GM12875 (cell line): ENCODE results near the gene STK24.

Experiments used
- H3K4me3 ChIP-seq: one replicate; pipeline ENCODE4 v1.5.1; 2011; ENCODE audit warnings: low read depth, low read length, control low read depth
- TF ChIP-seq, protein P1 (sequence below): IDR thresholded peaks from 2 replicates; pipeline ENCODE4 v1.5.1; 2011; ENCODE audit warnings: low read depth, mild to moderate bottlenecking, control low read depth, inconsistent platforms, low read length, moderate library complexity, borderline replicate concordance; ENCODE audit not compliant: insufficient read depth

STK24 gene

GRCh38 chr13:98522371-98522770 lies 54.5 kb downstream of the STK24 start:
- TF ChIP-seq, protein P1, sequence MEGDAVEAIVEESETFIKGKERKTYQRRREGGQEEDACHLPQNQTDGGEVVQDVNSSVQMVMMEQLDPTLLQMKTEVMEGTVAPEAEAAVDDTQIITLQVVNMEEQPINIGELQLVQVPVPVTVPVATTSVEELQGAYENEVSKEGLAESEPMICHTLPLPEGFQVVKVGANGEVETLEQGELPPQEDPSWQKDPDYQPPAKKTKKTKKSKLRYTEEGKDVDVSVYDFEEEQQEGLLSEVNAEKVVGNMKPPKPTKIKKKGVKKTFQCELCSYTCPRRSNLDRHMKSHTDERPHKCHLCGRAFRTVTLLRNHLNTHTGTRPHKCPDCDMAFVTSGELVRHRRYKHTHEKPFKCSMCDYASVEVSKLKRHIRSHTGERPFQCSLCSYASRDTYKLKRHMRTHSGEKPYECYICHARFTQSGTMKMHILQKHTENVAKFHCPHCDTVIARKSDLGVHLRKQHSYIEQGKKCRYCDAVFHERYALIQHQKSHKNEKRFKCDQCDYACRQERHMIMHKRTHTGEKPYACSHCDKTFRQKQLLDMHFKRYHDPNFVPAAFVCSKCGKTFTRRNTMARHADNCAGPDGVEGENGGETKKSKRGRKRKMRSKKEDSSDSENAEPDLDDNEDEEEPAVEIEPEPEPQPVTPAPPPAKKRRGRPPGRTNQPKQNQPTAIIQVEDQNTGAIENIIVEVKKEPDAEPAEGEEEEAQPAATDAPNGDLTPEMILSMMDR: no peak
- H3K4me3 ChIP-seq: no peak overlapping the region

DNA sequence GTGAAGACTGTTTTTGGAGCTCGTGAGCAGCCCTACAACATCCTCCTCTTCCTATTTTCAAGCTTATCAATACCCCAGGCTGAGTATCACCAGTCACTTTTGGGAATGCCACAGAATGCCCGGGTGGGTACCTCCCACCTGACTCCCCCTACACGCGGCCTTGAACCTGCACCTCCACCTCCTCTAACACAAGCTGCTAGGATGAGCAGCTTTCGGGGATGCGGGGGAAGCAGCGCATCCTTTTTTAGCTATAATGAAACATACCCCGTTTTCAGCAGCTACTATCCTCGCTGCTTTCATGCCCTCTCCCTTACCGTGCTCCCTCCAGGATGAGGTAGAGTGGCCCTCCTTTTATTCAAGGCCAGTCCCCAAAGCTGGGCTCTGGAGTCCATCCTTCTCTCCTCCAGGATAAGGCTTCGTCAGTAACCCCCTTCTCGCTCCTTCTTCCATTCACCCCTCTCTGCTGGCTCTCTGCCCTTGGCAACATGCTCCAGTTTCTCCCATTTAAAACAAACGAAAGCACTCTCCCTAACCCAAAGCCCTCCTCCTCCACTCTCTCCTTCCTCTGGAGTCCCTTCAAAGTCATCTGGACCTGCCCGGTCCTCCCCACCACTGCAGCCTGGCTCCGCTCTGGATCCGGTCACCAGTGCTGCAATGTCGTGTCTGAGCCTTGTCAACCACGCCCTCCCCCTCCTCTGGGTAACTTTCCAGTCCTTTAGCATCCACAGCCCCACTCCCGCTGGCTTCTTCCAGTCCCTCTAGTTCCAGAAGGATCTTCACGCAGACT lies 55.3 kb downstream of the STK24 start:
- no peak overlapping the region for H3K4me3 ChIP-seq
- TF ChIP-seq, protein P1: no peak

DNA sequence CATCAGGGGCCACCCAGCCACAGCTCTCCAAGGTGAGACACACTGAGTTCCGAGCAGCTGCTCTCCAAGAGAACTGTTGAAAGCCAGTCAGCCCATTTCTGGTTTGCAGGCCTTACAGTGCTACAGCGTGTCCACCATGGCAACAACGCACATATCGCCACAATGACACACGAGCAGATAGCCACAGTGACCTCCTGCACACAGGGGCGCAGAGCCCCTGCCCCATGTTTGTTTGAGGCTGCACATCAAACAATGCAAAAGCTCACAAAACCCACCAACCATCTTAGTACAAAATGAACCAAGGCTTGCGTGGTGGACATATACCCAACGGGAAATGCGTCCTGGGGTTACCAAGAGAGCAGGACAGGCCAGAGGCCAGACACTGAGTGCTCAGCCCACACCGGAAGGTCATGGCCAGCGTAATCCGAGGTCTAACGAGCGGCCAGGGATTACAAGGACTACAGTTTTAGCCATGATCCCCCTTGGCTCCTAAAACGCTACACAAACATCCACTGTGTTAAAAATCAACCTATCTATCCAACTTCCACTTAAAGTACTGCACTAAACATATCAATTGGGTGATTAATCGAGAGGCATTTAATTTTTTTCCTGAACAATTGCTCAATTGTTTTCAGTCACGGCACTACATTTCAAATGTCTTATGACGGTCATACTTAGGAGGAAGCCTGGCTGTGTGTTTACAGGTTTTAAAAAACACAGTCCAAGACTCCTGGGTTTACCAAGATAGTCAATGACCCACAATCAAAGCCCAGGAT lies 56.0 kb downstream of the STK24 start:
- H3K4me3 ChIP-seq: no peak overlapping the region
- TF ChIP-seq, protein P1: no peak

- H3K4me3 ChIP-seq: no peak overlapping the region
Observed at GRCh38 chr13:98519976-98520375, 56.9 kb downstream of the STK24 start.

DNA sequence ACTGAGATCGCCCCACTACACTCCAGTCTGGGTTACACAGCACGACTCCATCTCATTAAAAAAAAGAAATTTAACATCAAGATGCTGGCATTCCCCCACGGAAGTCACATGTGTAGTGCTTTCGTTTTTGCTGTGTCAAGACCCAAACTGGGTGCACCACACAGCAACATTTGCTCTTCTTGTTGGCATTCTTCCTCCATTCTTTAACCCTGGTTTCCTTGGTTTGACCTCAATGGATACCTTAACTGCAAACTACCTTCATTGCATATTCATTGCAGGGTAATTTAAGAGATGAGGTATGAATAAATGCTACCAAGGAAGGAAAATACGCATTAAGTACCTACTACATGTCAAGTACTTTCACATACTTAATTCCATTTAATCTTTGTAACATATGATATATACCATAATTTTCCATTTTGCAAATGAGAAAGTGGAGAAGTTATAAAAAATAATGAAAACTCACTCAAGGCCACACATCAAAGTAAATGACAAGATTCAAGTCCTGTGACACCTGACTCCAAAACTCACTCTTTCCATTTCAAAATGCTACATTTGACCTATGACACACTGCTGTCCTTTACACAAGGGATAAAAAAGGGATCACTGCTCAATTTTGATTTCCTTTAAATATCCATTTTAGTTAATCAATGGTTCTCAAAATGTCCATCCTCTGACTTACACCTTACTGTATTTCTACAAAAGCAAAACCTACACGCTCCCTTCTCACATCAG lies 59.2 kb downstream of the STK24 start:
- H3K4me3 ChIP-seq: no peak overlapping the region
- TF ChIP-seq, protein P1: no peak

More at GRCh38 chr13:98519976-98520375, 56.9 kb downstream of the STK24 start:
- TF ChIP-seq, protein P1: no peak

GRCh38 chr13:98515818-98516465 lies 61.0 kb downstream of the STK24 start:
- H3K4me3 ChIP-seq: no peak overlapping the region
- TF ChIP-seq, protein P1: no peak
